NCI-H128 (cell line): ENCODE data around the gene TCF23.
"Not testable (repeated sequence)": the region's sequence is repeated elsewhere in the genome, so short reads cannot be mapped to it uniquely, and the experiment has no call there.

Experiments used
- DNase-seq: peaks from one replicate; lab custom pipeline; 2025; ENCODE audit not compliant: unreplicated experiment; lab: John Stamatoyannopoulos, UW

The TCF23 gene

GRCh38 chr2:27148801-27149439 lies at the start of gene TCF23:
Gene TCF23 (plus strand): TSS chr2:27149004. CDS start chr2:27149134, 130 bp downstream.
- no peak for DNase-seq

GRCh38 chr2:27099334-27099955 lies 49.4 kb upstream of the TCF23 start:
- no peak for DNase-seq

GRCh38 chr2:27100036-27100435 lies 48.8 kb upstream of the TCF23 start:
- no peak for DNase-seq

- no peak for DNase-seq
Observed at GRCh38 chr2:27102329-27102728, 46.5 kb upstream of the TCF23 start.

- DNase-seq: no peak
Observed at GRCh38 chr2:27105981-27106380, 42.8 kb upstream of the TCF23 start.

GRCh38 chr2:27108221-27108620 lies 40.6 kb upstream of the TCF23 start:
- no peak for DNase-seq

- no peak for DNase-seq
Observed at GRCh38 chr2:27109083-27109482, 39.7 kb upstream of the TCF23 start.

- not testable (repeated sequence) for DNase-seq
Observed at GRCh38 chr2:27110603-27111352, 38.0 kb upstream of the TCF23 start.

- DNase-seq: not testable (repeated sequence)
Observed at GRCh38 chr2:27111392-27112078, 37.3 kb upstream of the TCF23 start.

GRCh38 chr2:27115519-27115918 lies 33.3 kb upstream of the TCF23 start:
- DNase-seq: no peak

- no peak for DNase-seq
Observed at GRCh38 chr2:27117995-27118524, 30.7 kb upstream of the TCF23 start.

- no peak for DNase-seq
Observed at GRCh38 chr2:27118525-27119329, 30.1 kb upstream of the TCF23 start, which contains the start of gene CGREF1. Gene CGREF1 (minus strand): TSS chr2:27119128. CDS start chr2:27104366, 14,762 bp downstream.

- DNase-seq: not testable (repeated sequence)
Observed at GRCh38 chr2:27119330-27119670, 29.5 kb upstream of the TCF23 start.

GRCh38 chr2:27121906-27122305 lies 26.9 kb upstream of the TCF23 start:
- DNase-seq: no peak

GRCh38 chr2:27122791-27123190 lies 26.0 kb upstream of the TCF23 start:
- DNase-seq: no peak

GRCh38 chr2:27123302-27124150 lies 25.3 kb upstream of the TCF23 start, which contains the start of gene ABHD1:
Gene ABHD1 (plus strand): TSS chr2:27123815. CDS start chr2:27123949, 134 bp downstream.
- no peak for DNase-seq

- no peak for DNase-seq
Observed at GRCh38 chr2:27125104-27125503, 23.7 kb upstream of the TCF23 start.

GRCh38 chr2:27126252-27126710 lies 22.5 kb upstream of the TCF23 start:
- no peak for DNase-seq
